ENCODE results near the gene CSF3. TPM values are rescaled to one million over a fixed set of nuclear protein-coding genes. Genes with fewer than 3 reads are reported as not detected.
A peak's percentile ranks its signal among the peaks of the same experiment; 100 is the strongest.
"Not testable (repeated sequence)": the region's sequence is repeated elsewhere in the genome, so short reads cannot be mapped to it uniquely, and the experiment has no call there.

Gene CSF3
- total RNA-seq, 2 donors from 2014 or later: 0.37 TPM; not detected in 1

DNA sequence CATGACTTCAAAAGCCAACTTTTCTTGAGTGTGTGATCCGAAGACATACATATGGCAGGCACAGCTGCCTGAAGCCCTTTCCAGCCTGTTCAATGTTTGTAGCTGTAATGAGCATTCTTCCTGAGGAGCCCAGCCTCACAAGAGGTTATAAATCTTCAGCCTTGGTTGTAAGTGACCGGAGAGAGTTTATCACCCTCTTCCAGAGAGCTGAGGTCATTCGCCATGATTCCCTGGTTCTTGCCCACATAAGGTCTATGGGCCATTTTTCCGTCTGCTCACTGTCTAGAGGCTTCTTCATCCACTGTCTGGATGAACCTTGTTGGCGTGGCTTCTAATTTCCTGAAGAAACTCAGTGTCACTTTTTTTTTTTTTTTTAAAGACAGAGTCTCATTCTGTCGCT, 9.7 kb upstream of the CSF3 start:
- no peak overlapping the region for H3K27ac ChIP-seq
- H3K36me3 ChIP-seq: no peaks in the 10 kb centered on the region
- TF ChIP-seq, protein P1, sequence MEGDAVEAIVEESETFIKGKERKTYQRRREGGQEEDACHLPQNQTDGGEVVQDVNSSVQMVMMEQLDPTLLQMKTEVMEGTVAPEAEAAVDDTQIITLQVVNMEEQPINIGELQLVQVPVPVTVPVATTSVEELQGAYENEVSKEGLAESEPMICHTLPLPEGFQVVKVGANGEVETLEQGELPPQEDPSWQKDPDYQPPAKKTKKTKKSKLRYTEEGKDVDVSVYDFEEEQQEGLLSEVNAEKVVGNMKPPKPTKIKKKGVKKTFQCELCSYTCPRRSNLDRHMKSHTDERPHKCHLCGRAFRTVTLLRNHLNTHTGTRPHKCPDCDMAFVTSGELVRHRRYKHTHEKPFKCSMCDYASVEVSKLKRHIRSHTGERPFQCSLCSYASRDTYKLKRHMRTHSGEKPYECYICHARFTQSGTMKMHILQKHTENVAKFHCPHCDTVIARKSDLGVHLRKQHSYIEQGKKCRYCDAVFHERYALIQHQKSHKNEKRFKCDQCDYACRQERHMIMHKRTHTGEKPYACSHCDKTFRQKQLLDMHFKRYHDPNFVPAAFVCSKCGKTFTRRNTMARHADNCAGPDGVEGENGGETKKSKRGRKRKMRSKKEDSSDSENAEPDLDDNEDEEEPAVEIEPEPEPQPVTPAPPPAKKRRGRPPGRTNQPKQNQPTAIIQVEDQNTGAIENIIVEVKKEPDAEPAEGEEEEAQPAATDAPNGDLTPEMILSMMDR (IDR thresholded peaks at IDR 0.05): no peak
- H3K27me3 ChIP-seq: no peaks in the 10 kb centered on the region
- no peaks in the 10 kb centered on the region for H3K9me3 ChIP-seq
- H3K4me1 ChIP-seq: no peaks in the 10 kb centered on the region
- no peak overlapping the region for H3K9ac ChIP-seq (ENCODE audit: low read depth in 2 of 2, low read length in 2 of 2)
- no peak overlapping the region for H3K4me3 ChIP-seq
- DNase-seq: no peak
- intact Hi-C loops (cut with DNase I): no loop called here

DNA sequence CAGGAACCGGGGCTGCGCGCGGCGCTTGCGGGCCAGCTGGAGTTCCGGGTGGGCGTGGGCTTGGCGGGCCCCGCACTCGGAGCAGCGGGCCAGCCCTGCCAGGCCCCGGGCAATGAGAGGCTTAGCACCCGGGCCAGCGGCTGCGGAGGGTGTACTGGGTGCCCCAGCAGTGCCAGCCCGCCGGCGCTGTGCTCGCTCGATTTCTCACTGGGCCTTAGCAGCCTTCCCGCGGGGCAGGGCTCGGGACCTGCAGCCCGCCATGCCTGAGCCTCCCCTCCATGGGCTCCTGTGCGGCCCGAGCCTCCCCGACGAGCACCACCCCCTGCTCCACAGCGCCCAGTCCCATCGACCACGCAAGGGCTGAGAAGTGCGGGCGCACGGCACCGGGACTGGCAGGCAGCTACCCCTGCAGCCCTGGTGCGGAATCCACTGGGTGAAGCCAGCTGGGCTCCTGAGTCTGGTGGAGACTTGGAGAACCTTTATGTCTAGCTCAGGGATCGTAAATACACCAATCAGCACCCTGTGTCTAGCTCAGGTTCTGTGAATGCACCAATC, 4.2 kb upstream of the CSF3 start:
- H3K4me1 ChIP-seq: peaks cover 17% of the 10 kb centered on the region
- H3K9ac ChIP-seq (ENCODE audit: low read depth in 2 of 2, low read length in 2 of 2); H3K9me3 ChIP-seq; H3K27me3 ChIP-seq; DNase-seq; H3K4me3 ChIP-seq; H3K27ac ChIP-seq; H3K36me3 ChIP-seq: not testable (repeated sequence)
- intact Hi-C loops (cut with DNase I): loop anchor here (5.0 to 10.0 kb wide), 3 partner anchors 76 to 284 kb away; no protein-coding TSS in a partner anchor

DNA sequence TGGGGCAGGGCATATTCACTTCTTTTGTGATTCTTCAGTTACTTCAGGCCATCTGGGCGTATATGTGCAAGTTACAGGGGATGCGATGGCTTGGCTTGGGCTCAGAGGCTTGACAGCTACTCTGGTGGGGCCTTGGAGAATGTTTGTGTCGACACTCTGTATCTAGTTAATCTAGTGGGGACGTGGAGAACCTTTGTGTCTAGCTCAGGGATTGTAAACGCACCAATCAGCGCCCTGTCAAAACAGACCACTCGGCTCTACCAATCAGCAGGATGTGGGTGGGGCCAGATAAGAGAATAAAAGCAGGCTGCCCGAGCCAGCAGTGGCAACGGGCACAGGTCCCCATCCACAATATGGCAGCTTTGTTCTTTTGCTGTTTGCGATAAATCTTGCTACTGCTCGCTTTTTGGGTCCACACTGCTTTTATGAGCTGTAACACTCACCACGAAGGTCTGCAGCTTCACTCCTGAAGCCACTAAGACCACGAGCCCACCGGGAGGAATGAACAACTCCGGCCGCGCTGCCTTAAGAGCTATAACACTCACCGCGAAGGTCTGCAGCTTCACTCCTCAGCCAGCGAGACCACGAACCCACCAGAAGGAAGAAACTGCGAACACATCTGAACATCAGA, 3.1 kb upstream of the CSF3 start:
- H3K9ac ChIP-seq (ENCODE audit: low read depth in 2 of 2, low read length in 2 of 2); H3K27me3 ChIP-seq; H3K9me3 ChIP-seq; DNase-seq; H3K36me3 ChIP-seq; H3K27ac ChIP-seq; H3K4me3 ChIP-seq: not testable (repeated sequence)
- peaks cover 17% of the 10 kb centered on the region for H3K4me1 ChIP-seq
- intact Hi-C loops (cut with DNase I): loop anchor here (5.0 to 10.0 kb wide), 3 partner anchors 75 to 283 kb away; no protein-coding TSS in a partner anchor

DNA sequence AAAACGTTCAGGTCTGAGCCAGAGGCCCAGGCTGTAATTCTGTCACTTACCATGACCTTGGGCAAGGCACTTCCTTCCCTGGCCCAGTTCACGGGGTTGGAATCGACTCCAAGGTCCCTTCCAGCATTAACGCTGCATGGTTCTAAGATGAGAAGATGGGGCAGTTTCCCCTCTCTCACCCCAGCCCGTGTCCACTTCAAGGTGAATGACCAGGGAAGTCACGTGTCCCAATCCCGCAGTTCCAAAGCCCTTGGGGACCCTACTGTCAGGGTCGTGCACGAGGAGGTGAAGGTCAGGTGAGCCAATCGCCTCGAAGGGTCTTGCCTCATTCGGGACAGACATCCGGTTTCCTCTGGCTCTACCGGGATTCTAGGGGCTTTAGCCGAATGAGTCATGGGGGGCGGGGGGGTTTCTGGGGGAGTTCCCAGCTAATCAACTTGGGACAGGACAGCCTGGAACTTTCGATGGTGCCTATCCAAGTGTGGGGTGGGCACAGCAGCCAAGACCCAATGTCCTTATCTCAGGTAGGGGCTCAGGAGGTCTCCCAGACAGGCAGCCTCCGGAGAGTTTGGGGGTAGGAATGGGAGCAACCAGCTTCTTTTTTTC, 762 bp upstream of the CSF3 start:
- Histone ChIP-seq H3K27me3 (no peaks in the 10 kb centered on the region), H3K4me1 (peaks cover 17% of the 10 kb centered on the region), H3K4me3 (no peak overlapping the region), H3K36me3 (no peaks in the 10 kb centered on the region), H3K9ac (ENCODE audit: low read depth in 2 of 2, low read length in 2 of 2) (peak overlapping the region in 1 of 2 donors; percentile 63), H3K27ac (peak overlapping the region; percentile 60), H3K9me3 (no peaks in the 10 kb centered on the region)
- intact Hi-C loops (cut with DNase I): loop anchor here (5.0 to 10.0 kb wide), 3 partner anchors 73 to 280 kb away; no protein-coding TSS in a partner anchor
- TF ChIP-seq, protein P1 (IDR thresholded peaks at IDR 0.05): no peak
- DNase-seq: no peak

DNA sequence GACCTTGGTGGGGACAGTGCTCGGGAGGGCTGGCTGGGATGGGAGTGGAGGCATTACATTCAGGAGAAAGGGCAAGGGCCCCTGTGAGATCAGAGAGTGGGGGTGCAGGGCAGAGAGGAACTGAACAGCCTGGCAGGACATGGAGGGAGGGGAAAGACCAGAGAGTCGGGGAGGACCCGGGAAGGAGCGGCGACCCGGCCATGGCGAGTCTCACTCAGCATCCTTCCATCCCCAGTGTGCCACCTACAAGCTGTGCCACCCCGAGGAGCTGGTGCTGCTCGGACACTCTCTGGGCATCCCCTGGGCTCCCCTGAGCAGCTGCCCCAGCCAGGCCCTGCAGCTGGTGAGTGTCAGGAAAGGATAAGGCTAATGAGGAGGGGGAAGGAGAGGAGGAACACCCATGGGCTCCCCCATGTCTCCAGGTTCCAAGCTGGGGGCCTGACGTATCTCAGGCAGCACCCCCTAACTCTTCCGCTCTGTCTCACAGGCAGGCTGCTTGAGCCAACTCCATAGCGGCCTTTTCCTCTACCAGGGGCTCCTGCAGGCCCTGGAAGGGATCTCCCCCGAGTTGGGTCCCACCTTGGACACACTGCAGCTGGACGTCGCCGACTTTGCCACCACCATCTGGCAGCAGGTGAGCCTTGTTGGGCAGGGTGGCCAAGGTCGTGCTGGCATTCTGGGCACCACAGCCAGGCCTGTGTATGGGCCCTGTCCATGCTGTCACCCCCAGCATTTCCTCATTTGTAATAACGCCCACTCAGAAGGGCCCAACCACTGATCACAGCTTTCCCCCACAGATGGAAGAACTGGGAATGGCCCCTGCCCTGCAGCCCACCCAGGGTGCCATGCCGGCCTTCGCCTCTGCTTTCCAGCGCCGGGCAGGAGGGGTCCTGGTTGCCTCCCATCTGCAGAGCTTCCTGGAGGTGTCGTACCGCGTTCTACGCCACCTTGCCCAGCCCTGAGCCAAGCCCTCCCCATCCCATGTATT, 1.1 kb downstream of the CSF3 start:
- peaks cover 17% of the 10 kb centered on the region for H3K4me1 ChIP-seq
- peak overlapping the region; percentile 60 for H3K27ac ChIP-seq
- intact Hi-C loops (cut with DNase I): loop anchor here (10.0 kb wide), 2 partner anchors 149 to 279 kb away; no protein-coding TSS in a partner anchor
- peak overlapping the region; percentile 43 to 54 for H3K9ac ChIP-seq (ENCODE audit: low read depth in 2 of 2, low read length in 2 of 2)
- TF ChIP-seq, protein P1 (IDR thresholded peaks at IDR 0.05): no peak
- H3K27me3 ChIP-seq: no peaks in the 10 kb centered on the region
- H3K9me3 ChIP-seq: no peaks in the 10 kb centered on the region
- no peak for DNase-seq
- no peaks in the 10 kb centered on the region for H3K36me3 ChIP-seq
- no peak overlapping the region for H3K4me3 ChIP-seq
